H7 (cell line): Measurements from ENCODE around the gene RUFY4. TPM values are rescaled to one million over a fixed set of nuclear protein-coding genes. Genes with fewer than 3 reads are reported as not detected.
"Not testable (repeated sequence)": the region's sequence is repeated elsewhere in the genome, so short reads cannot be mapped to it uniquely, and the experiment has no call there.

Experiments
- DNase-seq: peaks from one replicate; pipeline ENCODE4 v3.0.0; 2012
- H3K27me3 ChIP-seq: 2 replicates; pipeline ENCODE4 v1.6.0; 2011; ENCODE audit warnings: mild to moderate bottlenecking, low read length; ENCODE audit not compliant: control insufficient read depth, insufficient read depth
- H3K36me3 ChIP-seq: replicated peaks from 2 replicates; pipeline ENCODE4 v1.5.1; 2011; ENCODE audit warnings: low read length; ENCODE audit not compliant: control insufficient read depth, insufficient read depth
- H3K4me3 ChIP-seq: 2 replicates; pipeline ENCODE4 v1.5.1; 2011; ENCODE audit warnings: low read depth, mild to moderate bottlenecking, control low read depth, low read length, moderate library complexity; ENCODE audit not compliant: insufficient read depth
- total RNA-seq: library from RNA; depleted of rRNA; stranded (reverse); fragments of >200 nt; shearing (Covaris generic); gene quantifications from 2 replicates; pipeline ENCODE4 v1.2.3, GENCODE V29; 2014

Gene RUFY4
- total RNA-seq, 1 experiment from 2014 or later: not detected

GRCh38 chr2:218077464-218078216 is 8.6 kb downstream of the RUFY4 start:
- no peak overlapping the region for H3K4me3 ChIP-seq
- no peaks in the 10 kb centered on the region for H3K27me3 ChIP-seq
- H3K36me3 ChIP-seq: no peaks in the 10 kb centered on the region
- DNase-seq: no peak

- no peaks in the 10 kb centered on the region for H3K27me3 ChIP-seq
- no peaks in the 10 kb centered on the region for H3K36me3 ChIP-seq
- no peak for DNase-seq
- H3K4me3 ChIP-seq: no peak overlapping the region
Observed at GRCh38 chr2:218079943-218080913, 11.2 kb downstream of the RUFY4 start.

DNA sequence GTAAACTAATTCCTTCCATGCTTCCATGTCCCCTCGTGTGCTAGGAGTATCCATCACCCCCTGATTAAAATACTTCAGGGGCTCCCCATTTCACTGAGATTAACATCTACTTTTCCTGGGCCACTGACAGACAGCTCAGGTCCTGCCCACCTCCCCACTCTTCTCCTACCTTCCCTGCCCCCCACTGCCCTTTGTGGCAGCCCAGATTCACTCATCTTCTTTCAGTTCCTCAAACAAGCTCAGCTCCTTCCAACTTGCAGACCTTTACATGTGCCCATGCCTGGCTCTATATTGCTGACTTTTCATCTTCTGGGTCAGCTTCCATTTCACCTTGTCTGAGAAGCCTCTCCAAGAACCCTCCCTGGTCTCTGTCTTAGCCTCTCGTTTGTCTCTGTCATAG is 12.0 kb downstream of the RUFY4 start:
- DNase-seq: no peak
- Histone ChIP-seq H3K27me3 (no peaks in the 10 kb centered on the region), H3K36me3 (no peaks in the 10 kb centered on the region), H3K4me3 (no peak overlapping the region)

DNA sequence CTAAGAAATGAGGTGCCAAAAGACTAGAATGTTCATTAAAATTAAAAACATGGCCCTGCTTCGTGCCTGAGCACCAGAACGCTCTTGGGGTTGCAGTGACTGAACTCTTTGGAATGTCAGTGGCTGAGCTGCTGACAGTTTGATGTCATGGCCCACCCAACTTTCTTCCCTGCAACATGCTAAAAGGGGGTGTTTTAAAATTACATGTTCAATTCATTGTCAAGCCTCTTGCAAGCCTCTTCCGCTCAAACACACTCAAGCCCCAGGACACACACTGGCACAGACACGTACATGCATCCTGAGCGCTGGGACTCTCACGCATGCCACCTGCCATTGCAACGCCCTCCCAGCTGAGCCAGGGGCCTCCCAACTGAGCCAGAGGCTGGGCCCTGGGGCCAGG is 12.6 kb downstream of the RUFY4 start:
- DNase-seq: no peak
- H3K4me3 ChIP-seq: no peak overlapping the region
- H3K36me3 ChIP-seq: no peaks in the 10 kb centered on the region
- H3K27me3 ChIP-seq: no peaks in the 10 kb centered on the region

DNA sequence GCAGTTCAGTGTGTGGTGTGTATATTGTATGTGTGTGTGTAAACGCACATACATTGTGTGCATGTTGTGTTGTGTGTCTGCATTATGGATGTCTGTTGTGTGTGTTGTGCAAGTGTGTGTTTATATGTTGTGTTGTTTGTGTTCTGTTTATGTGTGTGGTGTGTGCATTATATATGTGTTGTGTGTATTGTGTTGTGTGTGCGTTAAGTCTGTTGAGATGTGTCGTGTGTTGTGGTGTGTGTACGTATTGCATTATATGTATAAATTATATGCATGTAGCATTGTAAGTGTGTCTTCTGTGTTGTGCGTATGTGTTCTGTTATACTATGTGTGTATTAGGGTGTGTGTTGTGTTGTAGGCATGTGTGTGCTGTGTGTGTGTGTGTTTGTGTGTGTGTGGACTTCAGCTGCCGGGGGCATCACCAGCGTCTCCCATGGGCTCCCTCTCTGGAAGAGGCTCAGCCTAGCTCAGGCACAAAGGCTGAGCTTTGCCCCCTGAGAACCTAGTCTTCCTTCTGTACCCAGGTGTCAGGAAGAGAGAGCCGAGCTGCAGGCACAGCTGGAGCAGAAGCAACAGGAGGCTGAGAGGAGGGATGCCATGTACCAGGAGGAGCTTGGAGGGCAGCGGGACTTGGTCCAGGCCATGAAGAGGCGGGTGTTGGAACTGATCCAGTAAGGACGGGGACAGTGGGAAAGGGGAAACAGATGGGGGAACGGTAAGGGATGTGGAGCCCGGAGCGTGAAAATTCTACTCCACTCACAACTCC is 13.7 kb downstream of the RUFY4 start:
- no peaks in the 10 kb centered on the region for H3K27me3 ChIP-seq
- DNase-seq: no peak
- H3K36me3 ChIP-seq: no peaks in the 10 kb centered on the region
- no peak overlapping the region for H3K4me3 ChIP-seq

DNA sequence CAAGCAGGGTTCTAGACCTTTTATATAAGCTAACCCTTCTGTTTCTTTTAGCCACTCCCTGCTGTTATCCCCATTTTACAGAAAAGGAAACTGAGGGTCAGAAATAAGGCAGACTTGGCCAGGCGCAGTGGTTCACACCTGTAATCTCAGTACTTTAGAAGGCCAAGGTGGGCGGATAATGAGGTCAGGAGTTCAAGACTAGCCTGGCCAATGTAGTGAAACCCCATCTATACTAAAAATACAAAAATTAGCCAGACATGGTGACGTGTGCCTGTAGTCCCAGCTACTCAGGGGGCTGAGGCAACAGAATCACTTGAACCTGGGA is 14.3 kb downstream of the RUFY4 start:
- DNase-seq: no peak
- Histone ChIP-seq H3K4me3 (no peak overlapping the region), H3K27me3 (no peaks in the 10 kb centered on the region), H3K36me3 (no peaks in the 10 kb centered on the region)

DNA sequence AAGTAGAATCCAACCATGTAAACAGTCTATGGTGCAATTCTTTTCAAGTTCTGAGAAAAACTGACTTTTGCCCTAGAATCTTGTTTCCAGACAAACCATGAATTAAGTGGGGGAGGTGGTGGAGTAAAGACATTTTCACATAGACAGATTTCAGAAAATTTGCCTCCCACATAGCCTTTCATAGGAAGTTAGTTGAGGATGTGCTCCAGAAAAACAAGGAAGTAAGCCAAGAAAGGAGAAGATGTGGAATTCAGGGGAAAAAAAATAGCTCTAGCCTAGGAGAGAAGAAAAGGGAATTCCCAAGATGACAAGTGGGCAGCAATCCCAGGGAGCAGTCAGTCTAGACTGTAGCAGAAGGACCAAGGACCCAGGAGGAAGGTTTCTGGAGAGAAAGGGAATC is 17.4 kb downstream of the RUFY4 start:
- H3K27me3 ChIP-seq: no peaks in the 10 kb centered on the region
- no peak overlapping the region for H3K4me3 ChIP-seq
- DNase-seq: no peak
- no peaks in the 10 kb centered on the region for H3K36me3 ChIP-seq

- H3K36me3 ChIP-seq: no peaks in the 10 kb centered on the region
- peak; percentile 10 for DNase-seq
- no peaks in the 10 kb centered on the region for H3K27me3 ChIP-seq
- H3K4me3 ChIP-seq: no peak overlapping the region
Observed at GRCh38 chr2:218089259-218089658, 20.2 kb downstream of the RUFY4 start.

DNA sequence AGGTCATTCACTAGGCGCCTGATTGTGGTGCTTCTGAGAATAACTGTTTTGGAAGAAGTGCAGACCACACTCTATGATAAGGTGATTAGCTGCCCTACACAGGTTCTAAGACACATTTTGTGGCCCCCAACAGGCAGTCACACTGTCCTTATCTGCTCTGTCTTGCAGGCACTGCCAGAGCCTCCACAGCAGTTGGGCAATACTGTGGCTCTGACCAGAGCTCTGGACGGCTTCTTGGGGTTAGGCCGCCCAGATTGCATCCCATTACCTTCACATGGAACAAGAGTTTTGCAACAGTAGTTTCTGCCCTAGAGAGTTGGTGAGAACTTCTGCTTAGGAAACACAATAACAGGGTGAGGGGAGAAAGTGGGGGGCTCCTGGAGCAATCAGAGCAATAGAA is 22.7 kb downstream of the RUFY4 start:
- DNase-seq: no peak
- no peaks in the 10 kb centered on the region for H3K36me3 ChIP-seq
- no peak overlapping the region for H3K4me3 ChIP-seq
- no peaks in the 10 kb centered on the region for H3K27me3 ChIP-seq

- peak; percentile 63 for DNase-seq
- H3K4me3 ChIP-seq: no peak overlapping the region
- H3K36me3 ChIP-seq: no peaks in the 10 kb centered on the region
- H3K27me3 ChIP-seq: no peaks in the 10 kb centered on the region
Observed at GRCh38 chr2:218093879-218094278, 24.8 kb downstream of the RUFY4 start.

GRCh38 chr2:218095853-218096252 is 26.8 kb downstream of the RUFY4 start:
- DNase-seq: no peak
- no peaks in the 10 kb centered on the region for H3K36me3 ChIP-seq
- H3K4me3 ChIP-seq: no peak overlapping the region
- no peaks in the 10 kb centered on the region for H3K27me3 ChIP-seq

DNA sequence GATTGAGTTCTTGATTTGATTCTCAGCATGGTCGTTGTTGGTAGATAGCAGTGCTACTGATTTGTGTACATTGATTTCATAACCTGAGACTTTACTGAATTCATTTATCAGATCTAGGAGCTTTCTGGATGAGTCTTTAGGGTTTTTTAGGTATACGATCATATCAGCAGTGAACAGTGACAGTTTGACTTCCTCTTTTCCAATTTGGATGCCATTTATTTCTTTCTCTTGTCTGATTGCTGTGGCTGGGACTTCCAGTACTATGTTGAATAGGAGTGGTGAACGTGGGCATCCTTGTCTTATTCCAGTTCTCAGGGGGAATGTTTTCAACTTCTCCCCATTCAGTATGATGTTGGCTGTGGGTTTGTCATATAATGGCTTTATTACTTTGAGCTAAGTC is 28.9 kb downstream of the RUFY4 start:
- H3K36me3 ChIP-seq: no peaks in the 10 kb centered on the region
- no peaks in the 10 kb centered on the region for H3K27me3 ChIP-seq
- DNase-seq: no peak
- no peak overlapping the region for H3K4me3 ChIP-seq

GRCh38 chr2:218108834-218109233 is 39.8 kb downstream of the RUFY4 start:
- H3K27me3 ChIP-seq, H3K4me3 ChIP-seq, H3K36me3 ChIP-seq, DNase-seq: not testable (repeated sequence)

DNA sequence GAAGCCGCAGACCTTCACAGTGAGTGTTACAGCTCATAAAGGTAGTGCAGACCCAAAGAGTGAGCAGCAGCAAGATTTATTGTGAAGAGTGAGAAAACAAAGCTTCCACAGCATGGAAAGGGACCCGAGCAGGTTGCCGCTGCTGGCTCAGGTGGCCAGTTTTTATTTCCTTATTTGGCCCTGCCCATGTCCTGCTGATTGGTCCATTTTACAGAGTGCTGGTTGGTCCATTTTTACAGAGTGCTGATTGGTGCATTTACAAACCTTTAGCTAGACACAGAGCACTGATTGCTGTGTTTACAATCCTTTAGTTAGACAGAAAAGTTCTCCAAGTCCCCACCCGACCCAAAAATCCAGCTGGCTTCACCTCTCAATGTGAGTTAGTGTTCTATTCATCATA is 52.7 kb downstream of the RUFY4 start:
- H3K27me3 ChIP-seq, DNase-seq, H3K4me3 ChIP-seq, H3K36me3 ChIP-seq: not testable (repeated sequence)
